ENCODE results near the gene GJD4. TPM values are rescaled to one million over a fixed set of nuclear protein-coding genes. Genes with fewer than 3 reads are reported as not detected.

Gene GJD4
- total RNA-seq, 2 donors from 2014 or later: not detected

GRCh38 chr10:35640474-35640873 lies 35.3 kb downstream of the GJD4 start:
- Histone ChIP-seq H3K4me1 (peaks cover 0 to 40% of the 10 kb centered on the region in 2 donors), H3K36me3 (no peaks in the 10 kb centered on the region), H3K9me3 (no peaks in the 10 kb centered on the region), H3K27ac (peak overlapping the region; percentile 57 to 77), H3K4me3 (peak overlapping the region; percentile 43 to 79), H3K27me3 (no peaks in the 10 kb centered on the region)
- DNase-seq (ENCODE audit: low spot score): peak; percentile 70
- peak in 1 of 2 donors; percentile 58 for TF ChIP-seq CTCF (IDR thresholded peaks at IDR 0.05)

- Histone ChIP-seq H3K4me3 (peak overlapping the region; percentile 64 to 79), H3K36me3 (no peaks in the 10 kb centered on the region), H3K27me3 (no peaks in the 10 kb centered on the region), H3K27ac (peak overlapping the region; percentile 91 to 95), H3K9me3 (no peaks in the 10 kb centered on the region), H3K4me1 (peaks cover 0 to 34% of the 10 kb centered on the region in 2 donors)
- no peak for TF ChIP-seq CTCF (IDR thresholded peaks at IDR 0.05)
- DNase-seq (ENCODE audit: low spot score): peak; percentile 69
Measured at GRCh38 chr10:35640951-35641675, 36.0 kb downstream of the GJD4 start.

- no peak for DNase-seq (ENCODE audit: low spot score)
- Histone ChIP-seq H3K4me1 (peaks cover 0 to 30% of the 10 kb centered on the region in 2 donors), H3K9me3 (no peaks in the 10 kb centered on the region), H3K36me3 (no peaks in the 10 kb centered on the region), H3K27ac (peak overlapping the region; percentile 91 to 95), H3K27me3 (no peaks in the 10 kb centered on the region), H3K4me3 (peak overlapping the region; percentile 64 to 79)
- TF ChIP-seq CTCF (IDR thresholded peaks at IDR 0.05): no peak
Measured at GRCh38 chr10:35641676-35642034, 36.5 kb downstream of the GJD4 start.

- Histone ChIP-seq H3K36me3 (no peaks in the 10 kb centered on the region), H3K9me3 (no peaks in the 10 kb centered on the region), H3K27ac (peak within 1 kb of the TSS; percentile 91 to 95), H3K4me3 (peak within 1 kb of the TSS; percentile 64 to 79), H3K27me3 (no peaks in the 10 kb centered on the region), H3K4me1 (peaks cover 0 to 29% of the 10 kb centered on the region in 2 donors)
- TF ChIP-seq CTCF (IDR thresholded peaks at IDR 0.05): peak in 1 of 2 donors; percentile 20
- peak; percentile 93 for DNase-seq (ENCODE audit: low spot score)
Measured at GRCh38 chr10:35642035-35642792, 37.1 kb downstream of the GJD4 start, which contains the start of gene FZD8. FZD8 (minus strand) TSS chr10:35642296; CDS start chr10:35641429, 867 bp downstream.

GRCh38 chr10:35642793-35643114 lies 37.6 kb downstream of the GJD4 start:
- no peaks in the 10 kb centered on the region for H3K9me3 ChIP-seq
- TF ChIP-seq CTCF (IDR thresholded peaks at IDR 0.05): no peak
- H3K4me1 ChIP-seq: peaks cover 0 to 26% of the 10 kb centered on the region in 2 donors
- no peaks in the 10 kb centered on the region for H3K36me3 ChIP-seq
- no peaks in the 10 kb centered on the region for H3K27me3 ChIP-seq
- H3K4me3 ChIP-seq: peak overlapping the region; percentile 64 to 79
- H3K27ac ChIP-seq: peak overlapping the region; percentile 91 to 95
- DNase-seq (ENCODE audit: low spot score): no peak
